ENCODE data around the gene TMEM273. TPM values are rescaled to one million over a fixed set of nuclear protein-coding genes. Genes with fewer than 3 reads are reported as not detected.

Gene TMEM273
- total and polyA plus RNA-seq, 8 donors: 0.91 to 7.5 (median 2.7) TPM

GRCh38 chr10:49120911-49121310, 67.3 kb downstream of the TMEM273 start:
- Histone ChIP-seq H3K27ac (no peak overlapping the region), H3K4me3 (no peak overlapping the region), H3K4me1 (no peaks in the 10 kb centered on the region), H3K36me3 (no peaks in the 10 kb centered on the region), H3K27me3 (no peaks in the 10 kb centered on the region), H3K9me3 (no peaks in the 10 kb centered on the region)
- intact Hi-C loops (cut with DNase I): no loop called here
- TF ChIP-seq, protein P1, sequence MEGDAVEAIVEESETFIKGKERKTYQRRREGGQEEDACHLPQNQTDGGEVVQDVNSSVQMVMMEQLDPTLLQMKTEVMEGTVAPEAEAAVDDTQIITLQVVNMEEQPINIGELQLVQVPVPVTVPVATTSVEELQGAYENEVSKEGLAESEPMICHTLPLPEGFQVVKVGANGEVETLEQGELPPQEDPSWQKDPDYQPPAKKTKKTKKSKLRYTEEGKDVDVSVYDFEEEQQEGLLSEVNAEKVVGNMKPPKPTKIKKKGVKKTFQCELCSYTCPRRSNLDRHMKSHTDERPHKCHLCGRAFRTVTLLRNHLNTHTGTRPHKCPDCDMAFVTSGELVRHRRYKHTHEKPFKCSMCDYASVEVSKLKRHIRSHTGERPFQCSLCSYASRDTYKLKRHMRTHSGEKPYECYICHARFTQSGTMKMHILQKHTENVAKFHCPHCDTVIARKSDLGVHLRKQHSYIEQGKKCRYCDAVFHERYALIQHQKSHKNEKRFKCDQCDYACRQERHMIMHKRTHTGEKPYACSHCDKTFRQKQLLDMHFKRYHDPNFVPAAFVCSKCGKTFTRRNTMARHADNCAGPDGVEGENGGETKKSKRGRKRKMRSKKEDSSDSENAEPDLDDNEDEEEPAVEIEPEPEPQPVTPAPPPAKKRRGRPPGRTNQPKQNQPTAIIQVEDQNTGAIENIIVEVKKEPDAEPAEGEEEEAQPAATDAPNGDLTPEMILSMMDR (IDR thresholded peaks at IDR 0.05): no peak
- no peak for FAIRE-seq
- DNase-seq: no peak
- WGBS, 2 donors: 50 to 55% methylated on average over 3 of the region's 3 CpGs
- no peak for ATAC-seq

DNA sequence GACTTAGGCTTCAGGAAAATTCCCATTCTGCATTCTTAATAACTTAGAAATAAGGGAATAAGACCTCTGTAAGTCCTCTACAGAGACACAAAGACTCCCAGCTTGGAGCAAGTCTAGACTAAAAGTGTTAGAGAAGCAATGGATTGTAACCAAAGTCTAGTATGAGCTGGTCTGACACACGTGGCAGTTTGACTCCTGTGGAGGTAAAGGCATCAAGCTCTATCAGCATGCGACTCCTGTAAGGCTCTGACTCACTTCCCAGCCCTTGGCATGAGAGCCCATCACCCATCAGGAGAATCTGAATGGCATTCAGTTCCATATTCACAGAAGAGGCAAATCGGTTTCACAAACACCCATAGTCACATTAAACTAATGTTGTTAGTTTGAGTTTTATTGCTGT, 68.4 kb downstream of the TMEM273 start:
- no peak for ATAC-seq
- no peak overlapping the region for H3K4me3 ChIP-seq
- TF ChIP-seq, protein P1 (IDR thresholded peaks at IDR 0.05): no peak
- no peaks in the 10 kb centered on the region for H3K9me3 ChIP-seq
- H3K27me3 ChIP-seq: no peaks in the 10 kb centered on the region
- no peak for FAIRE-seq
- no peak for DNase-seq
- no peaks in the 10 kb centered on the region for H3K4me1 ChIP-seq
- WGBS, 2 donors: 31 to 32% methylated on average over 3 of the region's 3 CpGs
- intact Hi-C loops (cut with DNase I): no loop called here
- no peak overlapping the region for H3K27ac ChIP-seq
- no peaks in the 10 kb centered on the region for H3K36me3 ChIP-seq

- intact Hi-C loops (cut with DNase I): no loop called here
- no peak for DNase-seq
- FAIRE-seq: no peak
- Histone ChIP-seq H3K27ac (no peak overlapping the region), H3K9me3 (no peaks in the 10 kb centered on the region), H3K4me1 (no peaks in the 10 kb centered on the region), H3K4me3 (no peak overlapping the region), H3K36me3 (no peaks in the 10 kb centered on the region), H3K27me3 (no peaks in the 10 kb centered on the region)
- no peak for ATAC-seq
- WGBS, 2 donors: 59 to 72% methylated on average over 6 of the region's 6 CpGs
- TF ChIP-seq, protein P1 (IDR thresholded peaks at IDR 0.05): no peak
These were observed 69.6 kb downstream of the TMEM273 start for GRCh38 chr10:49118430-49119074.

DNA sequence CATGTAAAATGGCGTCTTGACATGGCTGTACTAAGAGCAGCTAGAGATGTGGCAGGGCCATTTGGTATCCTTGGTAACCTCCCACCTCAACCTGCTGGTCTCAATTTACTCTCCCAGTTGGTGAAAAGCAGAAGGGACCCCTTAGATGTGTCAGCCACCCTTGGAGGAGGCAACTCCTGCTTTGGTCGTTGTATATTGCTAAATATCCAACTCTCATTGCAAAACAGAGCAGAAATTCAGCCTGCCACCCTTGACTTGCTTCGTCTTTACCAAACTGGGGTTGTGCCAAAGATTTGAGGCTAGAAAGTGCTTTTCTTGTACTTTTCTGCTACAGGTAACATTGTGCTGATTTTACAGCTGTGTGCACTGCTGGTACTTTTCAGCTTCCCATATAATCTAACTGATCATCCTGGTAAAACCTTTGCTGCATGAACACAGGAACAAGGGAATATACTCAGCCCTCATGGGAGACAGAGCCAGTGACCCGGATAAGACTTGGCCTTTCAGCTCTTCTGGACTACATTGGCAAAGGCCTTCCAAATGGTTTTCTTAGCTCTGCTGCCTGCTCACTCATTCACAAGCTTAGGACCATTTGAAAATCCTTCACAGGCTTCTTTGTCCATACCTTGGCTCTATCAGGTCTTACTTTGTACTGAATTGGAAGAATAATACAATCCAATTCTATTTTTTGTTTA, 70.7 kb downstream of the TMEM273 start:
- intact Hi-C loops (cut with DNase I): no loop called here
- Histone ChIP-seq H3K27ac (no peak overlapping the region), H3K4me1 (no peaks in the 10 kb centered on the region), H3K4me3 (no peak overlapping the region), H3K27me3 (no peaks in the 10 kb centered on the region), H3K36me3 (no peaks in the 10 kb centered on the region), H3K9me3 (no peaks in the 10 kb centered on the region)
- WGBS, 2 donors: 72 to 80% methylated on average over 4 of the region's 4 CpGs
- TF ChIP-seq, protein P1 (IDR thresholded peaks at IDR 0.05): no peak
- ATAC-seq (no peak), FAIRE-seq (no peak), DNase-seq (no peak)

All from pancreas (tissue), 10 donors.